Ovary (tissue), 3 donors: Measurements from ENCODE around the gene CRAT.

Experiments
- EP300 ChIP-seq: sonication (generic); formaldehyde crosslinking; IDR thresholded peaks from one replicate; pipeline ENCODE4 v1.6.1; 2017; ENCODE audit warnings: antibody characterized with exemption
- TF ChIP-seq, protein P1 (sequence below), 3 donors: fragments of 450-650 bp in 2 of 3; fragments of 200-600 bp in 1 of 3; IDR thresholded peaks; one replicate each; pipeline versions ENCODE4 v1.5.1 to v1.8.0; 2016 to 2022; ENCODE audit warnings: antibody characterized with exemption in 3 of 3, mild to moderate bottlenecking in 1 of 3
- donor health status: DM: no; HTN: no; CAD: no.

GRCh38 chr9:129071526-129072126 lies 39.0 kb downstream of the CRAT start:
- TF ChIP-seq, protein P1, sequence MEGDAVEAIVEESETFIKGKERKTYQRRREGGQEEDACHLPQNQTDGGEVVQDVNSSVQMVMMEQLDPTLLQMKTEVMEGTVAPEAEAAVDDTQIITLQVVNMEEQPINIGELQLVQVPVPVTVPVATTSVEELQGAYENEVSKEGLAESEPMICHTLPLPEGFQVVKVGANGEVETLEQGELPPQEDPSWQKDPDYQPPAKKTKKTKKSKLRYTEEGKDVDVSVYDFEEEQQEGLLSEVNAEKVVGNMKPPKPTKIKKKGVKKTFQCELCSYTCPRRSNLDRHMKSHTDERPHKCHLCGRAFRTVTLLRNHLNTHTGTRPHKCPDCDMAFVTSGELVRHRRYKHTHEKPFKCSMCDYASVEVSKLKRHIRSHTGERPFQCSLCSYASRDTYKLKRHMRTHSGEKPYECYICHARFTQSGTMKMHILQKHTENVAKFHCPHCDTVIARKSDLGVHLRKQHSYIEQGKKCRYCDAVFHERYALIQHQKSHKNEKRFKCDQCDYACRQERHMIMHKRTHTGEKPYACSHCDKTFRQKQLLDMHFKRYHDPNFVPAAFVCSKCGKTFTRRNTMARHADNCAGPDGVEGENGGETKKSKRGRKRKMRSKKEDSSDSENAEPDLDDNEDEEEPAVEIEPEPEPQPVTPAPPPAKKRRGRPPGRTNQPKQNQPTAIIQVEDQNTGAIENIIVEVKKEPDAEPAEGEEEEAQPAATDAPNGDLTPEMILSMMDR (IDR thresholded peaks at IDR 0.05): no peak
- no peak for TF ChIP-seq EP300
